HEK293 (cell line): ENCODE data around the gene TMTC1.

Experiments used
- CTCF ChIA-PET: fragments of 350-600 bp; formaldehyde crosslinking; extraction: SDS; loops from one replicate; lab custom pipeline; 2021; ENCODE audit warnings: antibody characterized with exemption; lab: Yijun Ruan, JAX
- POLR2A ChIA-PET: fragments of 300-600 bp; formaldehyde crosslinking; extraction: SDS; loops from one replicate; lab custom pipeline; 2020; ENCODE audit warnings: antibody characterized with exemption, inconsistent platforms; lab: Yijun Ruan, JAX
- H3K27ac ChIP-seq: fragments of 200-500 bp; sonication (Bioruptor generic); 2 replicates; pipeline ENCODE4 v1.5.1; 2014; ENCODE audit warnings: low read depth, low read length, control low read depth, inconsistent platforms; ENCODE audit errors: extremely low read depth
- H3K36me3 ChIP-seq, 2 experiments: fragments of 200-500 bp in 1 of 2; sonication (Bioruptor generic) in 1 of 2; 1 replicate in 1 of 2; 2 replicates in 1 of 2; pipeline ENCODE4 v1.5.1; 2014 to 2017; ENCODE audit warnings: inconsistent platforms in 2 of 2, low read length in 2 of 2; ENCODE audit not compliant: control insufficient read depth in 2 of 2, insufficient read depth in 1 of 2
- H3K4me1 ChIP-seq: fragments of 200-500 bp; sonication (Bioruptor generic); 2 replicates; pipeline ENCODE4 v1.5.1; 2014; ENCODE audit warnings: mild to moderate bottlenecking, low read length, inconsistent platforms; ENCODE audit not compliant: control insufficient read depth, insufficient read depth
- H3K4me3 ChIP-seq: 2 replicates; pipeline ENCODE4 v1.5.1; 2011; ENCODE audit warnings: low read depth, mild to moderate bottlenecking, control low read depth, low read length, moderate library complexity
- H3K9me3 ChIP-seq: fragments of 200-500 bp; sonication (Bioruptor generic); 2 replicates; pipeline ENCODE4 v1.5.1; 2014; ENCODE audit warnings: low read depth, low read length, inconsistent platforms; ENCODE audit not compliant: control insufficient read depth, insufficient read depth
- IKZF3 ChIP-seq: fragments of 450-650 bp; IDR thresholded peaks from 2 replicates; pipeline ENCODE4 v1.5.0; 2018; ENCODE audit warnings: missing biosample characterization, mild to moderate bottlenecking, missing genetic modification characterization, moderate library complexity
- RBAK ChIP-seq: fragments of 450-650 bp; formaldehyde crosslinking; IDR thresholded peaks from 2 replicates; pipeline ENCODE4 v1.5.1; 2016; ENCODE audit warnings: missing biosample characterization, missing genetic modification characterization
- TRIM28 ChIP-seq: IDR thresholded peaks from 2 replicates; pipeline ENCODE4 v1.6.1; 2011; ENCODE audit warnings: low read length, control low read depth, borderline replicate concordance
- ZFP41 ChIP-seq: fragments of 450-650 bp; formaldehyde crosslinking; IDR thresholded peaks from 2 replicates; pipeline ENCODE4 v1.5.1; 2016; ENCODE audit warnings: missing biosample characterization, missing genetic modification characterization, borderline replicate concordance
- ZNF10 ChIP-seq: fragments of 450-650 bp; formaldehyde crosslinking; IDR thresholded peaks from 2 replicates; pipeline ENCODE4 v1.5.1; 2017; ENCODE audit warnings: missing biosample characterization, missing genetic modification characterization
- ZNF112 ChIP-seq: fragments of 450-650 bp; formaldehyde crosslinking; IDR thresholded peaks from 2 replicates; pipeline ENCODE4 v1.5.0; 2017; ENCODE audit warnings: missing biosample characterization, missing genetic modification characterization
- ZNF146 ChIP-seq: fragments of 450-650 bp; formaldehyde crosslinking; IDR thresholded peaks from 2 replicates; pipeline ENCODE4 v1.5.1; 2016; ENCODE audit warnings: missing biosample characterization, missing genetic modification characterization
- ZNF16 ChIP-seq: fragments of 450-650 bp; formaldehyde crosslinking; IDR thresholded peaks from 2 replicates; pipeline ENCODE4 v1.5.1; 2016; ENCODE audit warnings: low read depth, missing biosample characterization, missing genetic modification characterization
- ZNF37A ChIP-seq: fragments of 450-650 bp; IDR thresholded peaks from 2 replicates; pipeline ENCODE4 v1.5.1; 2018; ENCODE audit warnings: missing biosample characterization, missing genetic modification characterization
- ZNF426 ChIP-seq: fragments of 450-650 bp; formaldehyde crosslinking; IDR thresholded peaks from 2 replicates; pipeline ENCODE4 v1.5.1; 2017; ENCODE audit warnings: missing biosample characterization, missing genetic modification characterization, mild to moderate bottlenecking, inconsistent platforms, moderate library complexity
- TF ChIP-seq, protein P1 (sequence below): fragments of 450-650 bp; IDR thresholded peaks from 2 replicates; pipeline ENCODE4 v1.5.1; 2018; ENCODE audit warnings: missing biosample characterization, mild to moderate bottlenecking, missing genetic modification characterization
- TF ChIP-seq, protein P2 (sequence below): fragments of 450-650 bp; formaldehyde crosslinking; IDR thresholded peaks from 2 replicates; pipeline ENCODE4 v1.5.1; 2016; ENCODE audit warnings: missing biosample characterization, missing genetic modification characterization
- TF ChIP-seq, protein P3 (sequence below): fragments of 450-650 bp; formaldehyde crosslinking; IDR thresholded peaks from 2 replicates; pipeline ENCODE4 v1.5.1; 2016; ENCODE audit warnings: missing biosample characterization, missing genetic modification characterization
- TF ChIP-seq, protein P4 (sequence below): fragments of 450-650 bp; formaldehyde crosslinking; IDR thresholded peaks from 2 replicates; pipeline ENCODE4 v1.5.1; 2017; ENCODE audit warnings: missing biosample characterization, missing genetic modification characterization
- TF ChIP-seq, protein P5 (sequence below): fragments of 450-650 bp; formaldehyde crosslinking; IDR thresholded peaks from 2 replicates; pipeline ENCODE4 v1.5.1; 2016; ENCODE audit warnings: missing biosample characterization, missing genetic modification characterization, borderline replicate concordance
- TF ChIP-seq, protein P6 (sequence below): fragments of 450-650 bp; formaldehyde crosslinking; IDR thresholded peaks from 2 replicates; pipeline ENCODE4 v1.5.1; 2016; ENCODE audit warnings: missing biosample characterization, missing genetic modification characterization

The TMTC1 gene

DNA sequence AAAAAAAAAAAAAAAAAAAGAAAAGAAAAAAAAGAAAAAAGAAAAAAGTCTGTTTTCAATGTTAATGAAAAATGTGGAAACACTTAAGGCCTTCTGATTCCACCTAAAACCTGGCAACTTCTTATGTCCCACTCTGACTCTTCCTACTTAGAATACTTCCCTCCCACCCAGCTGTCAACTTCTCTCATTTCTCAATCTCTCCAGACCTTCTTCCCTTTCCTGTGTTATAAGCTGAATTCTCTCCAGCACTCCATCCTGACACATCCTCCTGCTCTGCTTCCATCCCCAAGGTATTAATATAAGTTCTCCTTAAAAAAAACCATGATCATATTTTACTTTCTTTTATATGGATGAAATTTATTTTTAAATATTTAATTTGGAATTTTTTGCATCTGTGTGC, 20.3 kb upstream of the TMTC1 start:
- CTCF ChIA-PET = interaction anchor here (0.6 kb wide), 1 partner anchor 117 kb away, joined by 3 read pairs; no protein-coding TSS in a partner anchor
- POLR2A ChIA-PET = no interaction called here
- no peak overlapping the region for H3K4me3 ChIP-seq
- no peaks in the 10 kb centered on the region; the same call in 1 of the 2 replicates for H3K9me3 ChIP-seq
- H3K4me1 ChIP-seq = no peaks in the 10 kb centered on the region
- no peak overlapping the region for H3K27ac ChIP-seq
- no peaks in the 10 kb centered on the region for H3K36me3 ChIP-seq
- TF ChIP-seq IKZF3 (tag by site-specific recombination) (no peak), ZNF112 (tag by site-specific recombination) (no peak), ZNF426 (tag by site-specific recombination) (no peak), ZNF37A (no peak), TRIM28 (no peak), RBAK (tag by site-specific recombination) (no peak), ZFP41 (tag by site-specific recombination) (no peak), ZNF10 (tag by site-specific recombination) (no peak), ZNF146 (tag by site-specific recombination) (no peak), ZNF16 (tag by site-specific recombination) (no peak)
- TF ChIP-seq, protein P1, sequence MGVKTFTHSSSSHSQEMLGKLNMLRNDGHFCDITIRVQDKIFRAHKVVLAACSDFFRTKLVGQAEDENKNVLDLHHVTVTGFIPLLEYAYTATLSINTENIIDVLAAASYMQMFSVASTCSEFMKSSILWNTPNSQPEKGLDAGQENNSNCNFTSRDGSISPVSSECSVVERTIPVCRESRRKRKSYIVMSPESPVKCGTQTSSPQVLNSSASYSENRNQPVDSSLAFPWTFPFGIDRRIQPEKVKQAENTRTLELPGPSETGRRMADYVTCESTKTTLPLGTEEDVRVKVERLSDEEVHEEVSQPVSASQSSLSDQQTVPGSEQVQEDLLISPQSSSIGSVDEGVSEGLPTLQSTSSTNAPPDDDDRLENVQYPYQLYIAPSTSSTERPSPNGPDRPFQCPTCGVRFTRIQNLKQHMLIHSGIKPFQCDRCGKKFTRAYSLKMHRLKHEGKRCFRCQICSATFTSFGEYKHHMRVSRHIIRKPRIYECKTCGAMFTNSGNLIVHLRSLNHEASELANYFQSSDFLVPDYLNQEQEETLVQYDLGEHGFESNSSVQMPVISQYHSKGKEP (tag by site-specific recombination) = no peak
- TF ChIP-seq, protein P2, sequence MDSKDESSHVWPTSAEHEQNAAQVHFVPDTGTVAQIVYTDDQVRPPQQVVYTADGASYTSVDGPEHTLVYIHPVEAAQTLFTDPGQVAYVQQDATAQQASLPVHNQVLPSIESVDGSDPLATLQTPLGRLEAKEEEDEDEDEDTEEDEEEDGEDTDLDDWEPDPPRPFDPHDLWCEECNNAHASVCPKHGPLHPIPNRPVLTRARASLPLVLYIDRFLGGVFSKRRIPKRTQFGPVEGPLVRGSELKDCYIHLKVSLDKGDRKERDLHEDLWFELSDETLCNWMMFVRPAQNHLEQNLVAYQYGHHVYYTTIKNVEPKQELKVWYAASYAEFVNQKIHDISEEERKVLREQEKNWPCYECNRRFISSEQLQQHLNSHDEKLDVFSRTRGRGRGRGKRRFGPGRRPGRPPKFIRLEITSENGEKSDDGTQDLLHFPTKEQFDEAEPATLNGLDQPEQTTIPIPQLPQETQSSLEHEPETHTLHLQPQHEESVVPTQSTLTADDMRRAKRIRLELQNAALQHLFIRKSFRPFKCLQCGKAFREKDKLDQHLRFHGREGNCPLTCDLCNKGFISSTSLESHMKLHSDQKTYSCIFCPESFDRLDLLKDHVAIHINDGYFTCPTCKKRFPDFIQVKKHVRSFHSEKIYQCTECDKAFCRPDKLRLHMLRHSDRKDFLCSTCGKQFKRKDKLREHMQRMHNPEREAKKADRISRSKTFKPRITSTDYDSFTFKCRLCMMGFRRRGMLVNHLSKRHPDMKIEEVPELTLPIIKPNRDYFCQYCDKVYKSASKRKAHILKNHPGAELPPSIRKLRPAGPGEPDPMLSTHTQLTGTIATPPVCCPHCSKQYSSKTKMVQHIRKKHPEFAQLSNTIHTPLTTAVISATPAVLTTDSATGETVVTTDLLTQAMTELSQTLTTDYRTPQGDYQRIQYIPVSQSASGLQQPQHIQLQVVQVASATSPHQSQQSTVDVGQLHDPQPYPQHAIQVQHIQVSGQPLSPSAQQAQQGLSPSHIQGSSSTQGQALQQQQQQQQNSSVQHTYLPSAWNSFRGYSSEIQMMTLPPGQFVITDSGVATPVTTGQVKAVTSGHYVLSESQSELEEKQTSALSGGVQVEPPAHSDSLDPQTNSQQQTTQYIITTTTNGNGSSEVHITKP (tag by site-specific recombination) = no peak
- TF ChIP-seq, protein P3, sequence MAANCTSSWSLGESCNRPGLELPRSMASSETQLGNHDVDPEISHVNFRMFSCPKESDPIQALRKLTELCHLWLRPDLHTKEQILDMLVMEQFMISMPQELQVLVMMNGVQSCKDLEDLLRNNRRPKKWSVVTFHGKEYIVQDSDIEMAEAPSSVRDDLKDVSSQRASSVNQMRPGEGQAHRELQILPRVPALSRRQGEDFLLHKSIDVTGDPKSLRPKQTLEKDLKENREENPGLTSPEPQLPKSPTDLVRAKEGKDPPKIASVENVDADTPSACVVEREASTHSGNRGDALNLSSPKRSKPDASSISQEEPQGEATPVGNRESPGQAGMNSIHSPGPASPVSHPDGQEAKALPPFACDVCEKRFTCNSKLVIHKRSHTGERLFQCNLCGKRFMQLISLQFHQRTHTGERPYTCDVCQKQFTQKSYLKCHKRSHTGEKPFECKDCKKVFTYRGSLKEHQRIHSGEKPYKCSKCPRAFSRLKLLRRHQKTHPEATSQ = no peak
- TF ChIP-seq, protein P4, sequence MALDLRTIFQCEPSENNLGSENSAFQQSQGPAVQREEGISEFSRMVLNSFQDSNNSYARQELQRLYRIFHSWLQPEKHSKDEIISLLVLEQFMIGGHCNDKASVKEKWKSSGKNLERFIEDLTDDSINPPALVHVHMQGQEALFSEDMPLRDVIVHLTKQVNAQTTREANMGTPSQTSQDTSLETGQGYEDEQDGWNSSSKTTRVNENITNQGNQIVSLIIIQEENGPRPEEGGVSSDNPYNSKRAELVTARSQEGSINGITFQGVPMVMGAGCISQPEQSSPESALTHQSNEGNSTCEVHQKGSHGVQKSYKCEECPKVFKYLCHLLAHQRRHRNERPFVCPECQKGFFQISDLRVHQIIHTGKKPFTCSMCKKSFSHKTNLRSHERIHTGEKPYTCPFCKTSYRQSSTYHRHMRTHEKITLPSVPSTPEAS (tag by site-specific recombination) = no peak
- TF ChIP-seq, protein P5, sequence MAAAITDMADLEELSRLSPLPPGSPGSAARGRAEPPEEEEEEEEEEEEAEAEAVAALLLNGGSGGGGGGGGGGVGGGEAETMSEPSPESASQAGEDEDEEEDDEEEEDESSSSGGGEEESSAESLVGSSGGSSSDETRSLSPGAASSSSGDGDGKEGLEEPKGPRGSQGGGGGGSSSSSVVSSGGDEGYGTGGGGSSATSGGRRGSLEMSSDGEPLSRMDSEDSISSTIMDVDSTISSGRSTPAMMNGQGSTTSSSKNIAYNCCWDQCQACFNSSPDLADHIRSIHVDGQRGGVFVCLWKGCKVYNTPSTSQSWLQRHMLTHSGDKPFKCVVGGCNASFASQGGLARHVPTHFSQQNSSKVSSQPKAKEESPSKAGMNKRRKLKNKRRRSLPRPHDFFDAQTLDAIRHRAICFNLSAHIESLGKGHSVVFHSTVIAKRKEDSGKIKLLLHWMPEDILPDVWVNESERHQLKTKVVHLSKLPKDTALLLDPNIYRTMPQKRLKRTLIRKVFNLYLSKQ (tag by site-specific recombination) = no peak
- TF ChIP-seq, protein P6, sequence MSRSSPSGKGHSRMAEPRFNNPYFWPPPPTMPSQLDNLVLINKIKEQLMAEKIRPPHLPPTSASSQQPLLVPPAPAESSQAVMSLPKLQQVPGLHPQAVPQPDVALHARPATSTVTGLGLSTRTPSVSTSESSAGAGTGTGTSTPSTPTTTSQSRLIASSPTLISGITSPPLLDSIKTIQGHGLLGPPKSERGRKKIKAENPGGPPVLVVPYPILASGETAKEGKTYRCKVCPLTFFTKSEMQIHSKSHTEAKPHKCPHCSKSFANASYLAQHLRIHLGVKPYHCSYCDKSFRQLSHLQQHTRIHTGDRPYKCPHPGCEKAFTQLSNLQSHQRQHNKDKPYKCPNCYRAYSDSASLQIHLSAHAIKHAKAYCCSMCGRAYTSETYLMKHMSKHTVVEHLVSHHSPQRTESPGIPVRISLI = no peak
